ENCODE results near the gene PSG1.
"Not testable (repeated sequence)": the region's sequence is repeated elsewhere in the genome, so short reads cannot be mapped to it uniquely, and the experiment has no call there.

DNA sequence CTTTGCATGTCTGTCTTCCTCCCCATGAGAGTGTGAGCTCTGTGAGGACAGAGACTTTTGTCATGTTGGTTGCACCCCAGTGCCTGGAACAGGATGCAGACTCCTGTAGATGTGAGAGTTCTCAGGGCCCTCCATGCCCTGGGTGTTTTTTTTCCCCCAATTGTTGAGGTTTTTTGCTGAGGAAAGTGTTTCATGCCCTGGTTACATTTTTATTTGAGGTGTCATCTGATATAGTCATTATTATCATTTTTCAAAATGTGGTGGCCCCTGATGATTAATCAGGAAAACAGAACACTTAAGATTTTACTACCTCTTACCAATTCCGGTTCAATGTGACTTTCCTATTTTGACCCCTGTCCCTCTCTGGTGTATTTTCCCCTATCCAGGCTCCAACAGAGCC lies 37.4 kb upstream of the PSG1 start:
- not testable (repeated sequence) for TF ChIP-seq FOXM1 (IDR thresholded peaks at IDR 0.05; ENCODE audit: borderline replicate concordance); TARDBP (IDR thresholded peaks at IDR 0.05); SP1 (IDR thresholded peaks at IDR 0.05); ZNF384 (IDR thresholded peaks at IDR 0.05); ELF4 (IDR thresholded peaks at IDR 0.05); FOXK2 (IDR thresholded peaks at IDR 0.05); SUZ12 (IDR thresholded peaks at IDR 0.05); BHLHE40 (IDR thresholded peaks at IDR 0.05; ENCODE audit: borderline replicate concordance)
- TF ChIP-seq, protein P1, sequence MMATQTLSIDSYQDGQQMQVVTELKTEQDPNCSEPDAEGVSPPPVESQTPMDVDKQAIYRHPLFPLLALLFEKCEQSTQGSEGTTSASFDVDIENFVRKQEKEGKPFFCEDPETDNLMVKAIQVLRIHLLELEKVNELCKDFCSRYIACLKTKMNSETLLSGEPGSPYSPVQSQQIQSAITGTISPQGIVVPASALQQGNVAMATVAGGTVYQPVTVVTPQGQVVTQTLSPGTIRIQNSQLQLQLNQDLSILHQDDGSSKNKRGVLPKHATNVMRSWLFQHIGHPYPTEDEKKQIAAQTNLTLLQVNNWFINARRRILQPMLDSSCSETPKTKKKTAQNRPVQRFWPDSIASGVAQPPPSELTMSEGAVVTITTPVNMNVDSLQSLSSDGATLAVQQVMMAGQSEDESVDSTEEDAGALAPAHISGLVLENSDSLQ (IDR thresholded peaks at IDR 0.05) = not testable (repeated sequence)
